Placental epithelial cell (primary cell): ENCODE measurements around the gene CDKL4. TPM values are rescaled to one million over a fixed set of nuclear protein-coding genes. Genes with fewer than 3 reads are reported as not detected.

Experiments used
- small RNA-seq: library from RNA; depleted of rRNA; stranded (forward); fragments of <200 nt; gene quantifications from one replicate; pipeline ENCODE3, GENCODE V24; 2012
- total RNA-seq: library from RNA; depleted of rRNA; stranded (reverse); fragments of >200 nt; gene quantifications from 2 replicates; pipeline ENCODE4 v1.2.3, GENCODE V29; 2012

Gene CDKL4
- total RNA-seq = 0.39 and 0.54 TPM in 2 replicates

GRCh38 chr2:39243469-39244123 lies at the start of gene CDKL4:
CDKL4 (minus strand) TSS chr2:39243970.

Small RNA genes lying within 50 kb of the gene (small RNA-seq; reads per million reads assigned to genes)
- not detected for gene RF00019
- 0.09 reads per million for gene RF00272

Other genes with a start within 250 kb of the CDKL4 start
- gene SOS1, start 122.9 kb downstream of the CDKL4 start, total RNA-seq = 18.2 and 20.0 TPM in 2 replicates
- gene MAP4K3, start 193.3 kb upstream of the CDKL4 start, total RNA-seq = 48.3 and 51.7 TPM in 2 replicates